HL-60 (cell line): ENCODE measurements around the gene IMMP2L.

Experiments used
- DNase-seq, 2 experiments: peaks; one replicate each; pipeline ENCODE4 v3.0.0-alpha.2; 2010 to 2020; ENCODE audit warnings: low read depth in 1 of 2, low spot score in 1 of 2
- H3K27ac ChIP-seq: fragments of 250-450 bp; sonication (Bioruptor Pico); replicated peaks from 2 replicates; pipeline ENCODE4 v1.5.1; 2020; ENCODE audit warnings: mild to moderate bottlenecking, moderate library complexity
- H3K27me3 ChIP-seq: fragments of 250-450 bp; sonication (Bioruptor Pico); 2 replicates; pipeline ENCODE4 v1.5.1; 2021; ENCODE audit warnings: mild to moderate bottlenecking, moderate library complexity; ENCODE audit not compliant: insufficient read depth, poor library complexity, severe bottlenecking
- H3K4me3 ChIP-seq: replicated peaks from 2 replicates; pipeline ENCODE4 v1.5.1; 2011; ENCODE audit warnings: mild to moderate bottlenecking, control low read depth, low read length; ENCODE audit not compliant: insufficient read depth
- CTCF ChIP-seq: IDR thresholded peaks from one replicate; pipeline ENCODE4 v1.5.1; 2011; ENCODE audit warnings: low read length, control low read depth, inconsistent platforms; ENCODE audit not compliant: insufficient read depth
- GABPA ChIP-seq: IDR thresholded peaks from 2 replicates; pipeline ENCODE4 v1.6.1; 2012; ENCODE audit warnings: low read depth
- POLR2AphosphoS5 ChIP-seq: IDR thresholded peaks from 2 replicates; pipeline ENCODE4 v1.6.1; 2012; ENCODE audit warnings: low read depth
- REST ChIP-seq: IDR thresholded peaks from 2 replicates; pipeline ENCODE4 v1.6.1; 2012; ENCODE audit warnings: low read depth; ENCODE audit not compliant: insufficient replicate concordance
- SPI1 ChIP-seq: IDR thresholded peaks from 2 replicates; pipeline ENCODE4 v1.6.1; 2012; ENCODE audit warnings: low read depth, mild to moderate bottlenecking, borderline replicate concordance

IMMP2L gene

DNA sequence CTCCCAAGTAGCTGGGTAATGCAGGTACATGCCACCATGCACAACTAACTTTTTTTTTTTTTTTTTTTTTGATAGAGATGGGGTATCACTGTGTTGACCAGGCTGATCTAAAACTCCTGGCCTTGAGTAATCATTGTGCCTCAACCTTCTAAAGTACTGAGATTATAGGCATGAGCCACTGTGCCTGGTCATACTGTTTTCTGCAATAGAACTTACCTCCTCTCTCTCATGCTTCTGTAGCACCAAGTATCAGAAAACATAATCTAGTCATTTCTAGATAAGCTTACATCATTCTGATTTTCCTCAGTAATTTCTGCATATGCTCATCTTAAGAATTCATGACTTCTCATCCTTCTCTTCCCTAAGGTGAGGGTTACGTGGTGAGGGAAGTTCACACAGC, 210.0 kb downstream of the IMMP2L start:
- Histone ChIP-seq H3K27me3 (no peaks in the 10 kb centered on the region), H3K4me3 (no peak overlapping the region), H3K27ac (no peak overlapping the region)
- TF ChIP-seq REST (no peak), GABPA (no peak), POLR2AphosphoS5 (no peak), CTCF (no peak), SPI1 (no peak)
- DNase-seq: no peak

DNA sequence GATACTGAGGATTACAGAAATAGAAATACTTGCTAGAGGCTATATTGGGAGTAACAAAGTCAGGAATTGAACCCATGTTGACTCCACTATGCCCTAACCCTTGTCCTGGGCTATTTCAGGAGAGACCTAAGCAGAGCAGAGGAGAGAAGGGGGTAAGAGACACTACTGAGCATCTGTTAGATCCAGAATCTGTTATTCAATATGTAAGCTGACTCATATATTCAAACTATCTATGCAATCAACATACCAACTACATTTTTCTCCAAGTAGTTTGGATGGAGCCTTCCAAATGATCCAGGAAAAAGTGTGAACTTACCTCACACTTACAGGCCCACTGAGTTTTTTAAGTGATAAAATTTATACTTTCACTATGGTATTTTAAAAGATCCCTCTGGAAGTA, 216.1 kb downstream of the IMMP2L start:
- Histone ChIP-seq H3K27me3 (no peaks in the 10 kb centered on the region), H3K27ac (no peak overlapping the region), H3K4me3 (no peak overlapping the region)
- DNase-seq: no peak
- TF ChIP-seq SPI1 (no peak), REST (no peak), POLR2AphosphoS5 (no peak), GABPA (no peak), CTCF (no peak)

GRCh38 chr7:111343017-111343416, 219.3 kb downstream of the IMMP2L start:
- H3K27ac ChIP-seq: no peak overlapping the region
- DNase-seq: no peak
- TF ChIP-seq REST: no peak
- TF ChIP-seq CTCF: no peak
- no peak for TF ChIP-seq GABPA
- no peak for TF ChIP-seq POLR2AphosphoS5
- no peak for TF ChIP-seq SPI1
- no peaks in the 10 kb centered on the region for H3K27me3 ChIP-seq
- no peak overlapping the region for H3K4me3 ChIP-seq
